Activated T-cell treated with anti-CD3 and anti-CD28 coated beads, Interleukin-2, amount 50 U/mL, for 4 hours (primary cell): ENCODE measurements around the gene HDAC4. TPM values are rescaled to one million over a fixed set of nuclear protein-coding genes. Genes with fewer than 3 reads are reported as not detected.

Experiments
- ATAC-seq, 2 donors: fragments of 200-7000 bp; cut with Tn5 transposase; one replicate each; pipeline ENCODE4 v1.10.0; 2021
- DNase-seq: peaks from one replicate; pipeline ENCODE4 v3.0.0-alpha.2; 2020
- H3K27me3 Mint-ChIP-seq: one replicate; pipeline ENCODE4 v1.8.0; 2021; ENCODE audit warnings: low read depth, mixed read lengths
- H3K36me3 Mint-ChIP-seq: one replicate; pipeline ENCODE4 v1.8.0; 2022; ENCODE audit warnings: mixed read lengths; ENCODE audit not compliant: insufficient read depth
- H3K4me1 Mint-ChIP-seq: one replicate; pipeline ENCODE4 v1.8.0; 2021; ENCODE audit warnings: low read depth, mixed read lengths
- H3K4me3 Mint-ChIP-seq: one replicate; pipeline ENCODE4 v1.8.0; 2021; ENCODE audit warnings: mild to moderate bottlenecking, moderate library complexity, mixed read lengths
- H3K9me3 Mint-ChIP-seq: one replicate; pipeline ENCODE4 v1.8.0; 2021; ENCODE audit warnings: mixed read lengths
- total RNA-seq, 3 donors: library from RNA; stranded (reverse); gene quantifications; one replicate each; pipeline ENCODE4 v1.2.1, GENCODE V29; 2021

HDAC4 gene
- total RNA-seq, 3 donors from 2014 or later: 30.4 to 34.1 (median 31.9) TPM

DNA sequence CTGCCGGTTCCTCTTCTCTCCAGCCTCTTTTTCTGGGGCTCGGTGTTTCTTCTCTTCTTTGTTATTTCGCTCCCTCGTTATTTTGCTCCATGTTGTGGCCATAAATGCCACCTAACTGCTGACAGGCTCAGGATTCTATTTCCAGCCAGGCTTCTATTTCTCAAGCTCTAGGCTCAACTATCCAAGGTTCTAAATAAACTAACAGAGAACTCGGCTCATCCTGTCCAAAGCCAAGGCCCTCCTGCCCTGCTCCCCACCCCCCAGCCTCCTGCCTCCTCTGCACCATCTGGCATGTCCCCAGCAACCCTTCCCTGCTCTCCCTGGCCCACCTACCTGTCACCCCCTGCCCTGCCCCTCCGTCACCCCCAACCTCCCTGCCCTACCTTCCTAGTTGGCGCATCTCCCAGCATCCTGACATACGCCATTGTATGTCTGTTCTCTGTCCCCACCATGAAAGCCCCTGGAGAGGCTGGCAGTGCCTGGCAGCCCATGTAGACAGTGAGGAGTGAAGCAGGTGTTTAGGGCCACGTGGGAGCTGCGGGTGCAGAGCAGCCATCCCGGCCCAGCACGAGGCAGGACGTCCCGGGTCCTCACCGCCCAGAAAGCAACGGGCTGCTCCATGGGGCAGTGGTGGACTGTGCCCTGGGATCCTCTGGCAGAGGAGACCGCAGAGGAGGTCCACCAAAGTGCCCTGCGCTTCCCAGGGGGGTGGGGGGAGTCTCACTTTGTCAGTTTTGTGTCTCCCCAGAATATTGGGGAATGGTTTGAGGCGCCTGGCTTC is 366.1 kb downstream of the HDAC4 start:
- ATAC-seq (no peak), DNase-seq (no peak)
- Mint-ChIP-seq H3K36me3 (no peaks in the 10 kb centered on the region), H3K4me1 (no peaks in the 10 kb centered on the region), H3K9me3 (no peaks in the 10 kb centered on the region), H3K4me3 (no peak overlapping the region), H3K27me3 (peaks cover 14% of the 10 kb centered on the region)

GRCh38 chr2:239033801-239034560 is 366.8 kb downstream of the HDAC4 start:
- H3K4me3 Mint-ChIP-seq: no peak overlapping the region
- H3K27me3 Mint-ChIP-seq: peaks cover 18% of the 10 kb centered on the region
- H3K9me3 Mint-ChIP-seq: no peaks in the 10 kb centered on the region
- ATAC-seq (no peak), DNase-seq (no peak)
- H3K4me1 Mint-ChIP-seq: no peaks in the 10 kb centered on the region
- H3K36me3 Mint-ChIP-seq: no peaks in the 10 kb centered on the region

DNA sequence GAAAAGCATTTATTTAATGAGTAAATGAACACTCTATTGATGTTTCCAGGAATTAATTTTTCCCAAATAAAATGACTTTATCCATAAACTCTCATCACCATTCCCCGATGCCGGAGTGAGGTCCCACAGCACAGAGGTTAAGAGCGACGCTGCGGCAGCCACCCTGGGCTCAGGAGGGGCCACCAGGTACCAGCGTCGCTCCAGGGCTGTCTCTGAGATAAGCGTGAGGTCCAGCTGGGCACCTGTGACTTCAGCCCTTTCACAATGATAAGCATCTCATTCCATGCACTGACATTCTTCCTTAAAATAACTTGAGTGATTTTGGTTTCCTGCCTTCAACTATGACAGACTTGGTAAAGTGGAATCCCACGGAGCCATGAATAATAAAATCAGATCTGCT is 370.9 kb downstream of the HDAC4 start:
- Mint-ChIP-seq H3K4me3 (no peak overlapping the region), H3K36me3 (no peaks in the 10 kb centered on the region), H3K4me1 (no peaks in the 10 kb centered on the region), H3K9me3 (no peaks in the 10 kb centered on the region), H3K27me3 (peaks cover 22% of the 10 kb centered on the region)
- no peak for DNase-seq
- no peak for ATAC-seq

GRCh38 chr2:239028253-239028619 is 372.6 kb downstream of the HDAC4 start:
- Mint-ChIP-seq H3K36me3 (no peaks in the 10 kb centered on the region), H3K4me1 (no peaks in the 10 kb centered on the region), H3K27me3 (peaks cover 16% of the 10 kb centered on the region), H3K9me3 (no peaks in the 10 kb centered on the region), H3K4me3 (no peak overlapping the region)
- ATAC-seq: no peak
- no peak for DNase-seq

GRCh38 chr2:239027391-239028252 is 373.2 kb downstream of the HDAC4 start:
- no peak for DNase-seq
- ATAC-seq: no peak
- H3K9me3 Mint-ChIP-seq: no peaks in the 10 kb centered on the region
- no peaks in the 10 kb centered on the region for H3K36me3 Mint-ChIP-seq
- H3K4me1 Mint-ChIP-seq: no peaks in the 10 kb centered on the region
- no peak overlapping the region for H3K4me3 Mint-ChIP-seq
- H3K27me3 Mint-ChIP-seq: peaks cover 13% of the 10 kb centered on the region

DNA sequence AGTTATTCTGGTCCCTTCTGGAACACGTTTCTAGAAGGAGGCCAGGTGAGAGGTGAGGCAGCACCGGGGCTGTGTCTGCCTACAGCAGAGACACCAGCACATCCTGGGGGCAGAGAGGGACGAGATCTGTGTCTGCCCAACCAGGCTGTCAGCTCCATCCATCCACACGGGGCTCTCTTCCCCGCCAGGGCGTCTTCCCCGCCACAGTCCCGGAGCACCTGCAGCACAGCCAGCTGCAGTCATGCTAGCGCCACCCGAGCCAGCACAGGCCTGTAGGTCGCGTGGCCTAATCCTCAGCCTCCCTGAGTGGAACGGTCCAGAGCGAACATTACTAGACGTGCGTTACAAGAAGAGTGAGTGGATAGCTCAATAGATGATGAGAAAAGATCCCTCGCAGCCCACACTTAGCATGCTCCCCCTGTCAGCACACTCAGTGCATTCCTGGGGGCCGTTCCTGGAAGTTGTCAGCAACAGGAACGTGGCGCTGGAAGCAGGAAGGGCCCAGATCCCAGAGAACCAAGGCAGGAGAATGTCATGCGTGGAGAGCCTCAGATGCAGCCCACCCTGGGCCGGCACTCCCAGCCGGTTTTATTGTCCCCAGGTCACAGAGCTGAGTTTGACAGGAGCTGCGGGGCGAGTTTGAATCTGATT is 374.0 kb downstream of the HDAC4 start:
- no peak overlapping the region for H3K4me3 Mint-ChIP-seq
- no peak for DNase-seq
- H3K9me3 Mint-ChIP-seq: no peaks in the 10 kb centered on the region
- no peaks in the 10 kb centered on the region for H3K36me3 Mint-ChIP-seq
- ATAC-seq: no peak
- H3K27me3 Mint-ChIP-seq: peaks cover 10% of the 10 kb centered on the region
- no peaks in the 10 kb centered on the region for H3K4me1 Mint-ChIP-seq

GRCh38 chr2:239025951-239026461 is 374.8 kb downstream of the HDAC4 start:
- H3K4me3 Mint-ChIP-seq: no peak overlapping the region
- H3K36me3 Mint-ChIP-seq: no peaks in the 10 kb centered on the region
- DNase-seq (no peak), ATAC-seq (no peak)
- H3K4me1 Mint-ChIP-seq: no peaks in the 10 kb centered on the region
- H3K27me3 Mint-ChIP-seq: peaks cover 8% of the 10 kb centered on the region
- H3K9me3 Mint-ChIP-seq: no peaks in the 10 kb centered on the region

- Mint-ChIP-seq H3K9me3 (no peaks in the 10 kb centered on the region), H3K4me1 (no peaks in the 10 kb centered on the region), H3K27me3 (peaks cover 8% of the 10 kb centered on the region), H3K36me3 (no peaks in the 10 kb centered on the region), H3K4me3 (no peak overlapping the region)
- ATAC-seq (no peak), DNase-seq (no peak)
Measured at GRCh38 chr2:239025096-239025801, 375.6 kb downstream of the HDAC4 start.

DNA sequence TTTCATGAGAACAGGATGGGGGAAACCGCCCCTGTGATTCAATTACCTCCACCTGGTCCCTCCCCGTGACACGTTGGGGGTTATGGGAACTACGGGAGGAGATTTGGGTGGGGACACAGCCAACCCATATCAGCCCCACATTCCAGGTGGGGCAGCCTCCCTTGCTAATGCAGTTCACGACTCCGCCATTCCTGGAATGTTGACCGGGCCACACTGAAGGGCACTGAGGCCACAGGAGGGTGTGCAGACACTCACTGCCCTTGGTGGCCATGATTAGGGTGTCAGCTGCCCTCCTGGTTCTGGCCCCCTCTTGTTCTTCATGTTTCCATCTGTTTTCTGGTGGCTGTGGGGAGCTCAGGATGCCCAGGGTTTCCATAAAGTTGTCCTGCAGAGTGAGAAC is 376.6 kb downstream of the HDAC4 start:
- Mint-ChIP-seq H3K4me1 (no peaks in the 10 kb centered on the region), H3K27me3 (peaks cover 6% of the 10 kb centered on the region), H3K36me3 (no peaks in the 10 kb centered on the region), H3K9me3 (no peaks in the 10 kb centered on the region), H3K4me3 (no peak overlapping the region)
- DNase-seq (no peak), ATAC-seq (no peak)

GRCh38 chr2:239022437-239023260 is 378.2 kb downstream of the HDAC4 start:
- H3K27me3 Mint-ChIP-seq: peaks cover 4% of the 10 kb centered on the region

GRCh38 chr2:239021651-239022436 is 379.0 kb downstream of the HDAC4 start:
- H3K4me3 Mint-ChIP-seq: no peak overlapping the region
- no peaks in the 10 kb centered on the region for H3K9me3 Mint-ChIP-seq
- DNase-seq (no peak), ATAC-seq (no peak)
- no peaks in the 10 kb centered on the region for H3K36me3 Mint-ChIP-seq
- H3K4me1 Mint-ChIP-seq: no peaks in the 10 kb centered on the region
- H3K27me3 Mint-ChIP-seq: peaks cover 4% of the 10 kb centered on the region

More at GRCh38 chr2:239022437-239023260, 378.2 kb downstream of the HDAC4 start:
- no peaks in the 10 kb centered on the region for H3K9me3 Mint-ChIP-seq
- no peak overlapping the region for H3K4me3 Mint-ChIP-seq
- no peaks in the 10 kb centered on the region for H3K36me3 Mint-ChIP-seq
- DNase-seq (no peak), ATAC-seq (no peak)
- no peaks in the 10 kb centered on the region for H3K4me1 Mint-ChIP-seq

DNA sequence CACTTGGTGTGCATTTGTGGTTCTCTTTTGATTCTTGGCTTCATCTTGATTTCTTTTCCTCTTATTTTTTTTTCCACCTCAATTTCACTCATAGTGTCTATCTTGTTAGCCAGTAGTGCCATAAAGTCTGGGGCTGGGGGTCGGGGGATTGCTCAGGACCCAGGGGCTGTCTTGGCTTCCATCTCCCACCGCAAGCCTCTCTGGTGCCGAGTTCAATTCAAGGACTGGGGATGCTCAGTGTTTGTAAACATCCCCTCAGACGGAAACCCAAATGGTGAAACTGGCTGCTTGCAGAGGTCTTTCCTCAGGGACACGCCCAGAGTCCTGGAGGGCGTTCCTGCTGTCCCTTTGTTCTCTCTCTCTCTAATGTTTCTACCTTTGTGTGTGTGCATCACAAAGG is 379.6 kb downstream of the HDAC4 start:
- Mint-ChIP-seq H3K4me1 (no peaks in the 10 kb centered on the region), H3K27me3 (peaks cover 3% of the 10 kb centered on the region), H3K4me3 (no peak overlapping the region), H3K36me3 (no peaks in the 10 kb centered on the region), H3K9me3 (no peaks in the 10 kb centered on the region)
- no peak for DNase-seq
- no peak for ATAC-seq
